Activated CD8-positive, alpha-beta T cell treated with anti-CD3 and anti-CD28 coated beads for 36 hours (primary cell): ENCODE results near the gene THADA. TPM values are rescaled to one million over a fixed set of nuclear protein-coding genes. Genes with fewer than 3 reads are reported as not detected.

Experiments used
- ATAC-seq: fragments of 200-7000 bp; cut with Tn5 transposase; one replicate; pipeline ENCODE4 v1.10.0; 2021; ENCODE audit warnings: mild to moderate bottlenecking, moderate library complexity
- CTCF ChIA-PET: fragments of 350-600 bp; sonication (Branson Sonifier 250); formaldehyde crosslinking; loops from one replicate; lab custom pipeline; 2021; ENCODE audit warnings: antibody characterized with exemption; lab: Charles Lee
- POLR2A ChIA-PET: fragments of 350-600 bp; sonication (Branson Sonifier 250); formaldehyde crosslinking; loops from one replicate; lab custom pipeline; 2021; ENCODE audit warnings: antibody characterized with exemption; lab: Charles Lee
- DNase-seq: peaks from one replicate; pipeline ENCODE4 v3.0.0-alpha.2; 2020
- H3K27ac Mint-ChIP-seq: one replicate; pipeline ENCODE4 v1.8.0; 2021; ENCODE audit warnings: mild to moderate bottlenecking, mixed read lengths
- H3K27me3 Mint-ChIP-seq: one replicate; pipeline ENCODE4 v1.8.0; 2021; ENCODE audit warnings: mixed read lengths
- H3K36me3 Mint-ChIP-seq: one replicate; pipeline ENCODE4 v1.8.0; 2021; ENCODE audit warnings: low read depth, mixed read lengths
- H3K4me1 Mint-ChIP-seq: one replicate; pipeline ENCODE4 v1.8.0; 2021; ENCODE audit warnings: low read depth, mixed read lengths
- H3K4me3 Mint-ChIP-seq: one replicate; pipeline ENCODE4 v1.8.0; 2021; ENCODE audit warnings: mild to moderate bottlenecking, moderate library complexity, mixed read lengths
- H3K9me3 Mint-ChIP-seq: one replicate; pipeline ENCODE4 v1.8.0; 2021; ENCODE audit warnings: mixed read lengths
- intact Hi-C: fragments of 100-400 bp; cut with micrococcal nuclease; formaldehyde crosslinking; loops from one replicate; pipeline ENCODE4 v1.10.0; 2022
- total RNA-seq, 2 experiments: library from RNA; stranded (reverse); gene quantifications; one replicate each; pipeline ENCODE4 v1.2.3, GENCODE V29; 2021
- TF ChIP-seq, protein P1 (sequence below): fragments of 200-600 bp; IDR thresholded peaks from one replicate; pipeline ENCODE4 v1.8.0; 2022; ENCODE audit warnings: antibody characterized with exemption, mild to moderate bottlenecking

The THADA gene
- total RNA-seq, 2 experiments from 2014 or later, result 31.3 to 31.6 TPM

GRCh38 chr2:43220760-43221123 lies 375.1 kb downstream of the THADA start:
- TF ChIP-seq, protein P1, sequence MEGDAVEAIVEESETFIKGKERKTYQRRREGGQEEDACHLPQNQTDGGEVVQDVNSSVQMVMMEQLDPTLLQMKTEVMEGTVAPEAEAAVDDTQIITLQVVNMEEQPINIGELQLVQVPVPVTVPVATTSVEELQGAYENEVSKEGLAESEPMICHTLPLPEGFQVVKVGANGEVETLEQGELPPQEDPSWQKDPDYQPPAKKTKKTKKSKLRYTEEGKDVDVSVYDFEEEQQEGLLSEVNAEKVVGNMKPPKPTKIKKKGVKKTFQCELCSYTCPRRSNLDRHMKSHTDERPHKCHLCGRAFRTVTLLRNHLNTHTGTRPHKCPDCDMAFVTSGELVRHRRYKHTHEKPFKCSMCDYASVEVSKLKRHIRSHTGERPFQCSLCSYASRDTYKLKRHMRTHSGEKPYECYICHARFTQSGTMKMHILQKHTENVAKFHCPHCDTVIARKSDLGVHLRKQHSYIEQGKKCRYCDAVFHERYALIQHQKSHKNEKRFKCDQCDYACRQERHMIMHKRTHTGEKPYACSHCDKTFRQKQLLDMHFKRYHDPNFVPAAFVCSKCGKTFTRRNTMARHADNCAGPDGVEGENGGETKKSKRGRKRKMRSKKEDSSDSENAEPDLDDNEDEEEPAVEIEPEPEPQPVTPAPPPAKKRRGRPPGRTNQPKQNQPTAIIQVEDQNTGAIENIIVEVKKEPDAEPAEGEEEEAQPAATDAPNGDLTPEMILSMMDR, result no peak
- intact Hi-C loops, result loop anchor here (1.0 to 10.0 kb wide), 3 partner anchors 25 to 246 kb away; no protein-coding TSS in a partner anchor

GRCh38 chr2:43220229-43220751 lies 375.5 kb downstream of the THADA start:
- peak; percentile 9 for ATAC-seq
- Mint-ChIP-seq H3K4me3 (peak overlapping the region; percentile 80), H3K36me3 (peaks cover 48% of the 10 kb centered on the region), H3K9me3 (no peaks in the 10 kb centered on the region), H3K27me3 (no peaks in the 10 kb centered on the region), H3K27ac (peak overlapping the region; percentile 95), H3K4me1 (peaks cover 44% of the 10 kb centered on the region)
- TF ChIP-seq, protein P1, result no peak
- ChIA-PET CTCF (interaction anchor here (0.9 to 19.3 kb wide), 8 partner anchors 9 to 87 kb away, joined by 3 to 647 read pairs (median 8); no protein-coding TSS in a partner anchor), POLR2A (interaction anchor here (0.5 to 14.1 kb wide), 14 partner anchors 8 to 320 kb away, joined by 3 to 549 read pairs (median 9); partner anchors contain the start of gene ZFP36L2)
- no peak for DNase-seq
- intact Hi-C loops, result loop anchor here (1.0 to 10.0 kb wide), 3 partner anchors 25 to 245 kb away; no protein-coding TSS in a partner anchor

More at GRCh38 chr2:43220760-43221123, 375.1 kb downstream of the THADA start:
- H3K27ac Mint-ChIP-seq, result peak overlapping the region; percentile 95
- ChIA-PET CTCF (interaction anchor here (0.9 to 19.3 kb wide), 8 partner anchors 8 to 264 kb away, joined by 3 to 647 read pairs (median 6); no protein-coding TSS in a partner anchor), POLR2A (interaction anchor here (0.5 to 14.1 kb wide), 11 partner anchors 7 to 320 kb away, joined by 3 to 549 read pairs (median 11); partner anchors contain the start of gene ZFP36L2)
- no peaks in the 10 kb centered on the region for H3K9me3 Mint-ChIP-seq
- peaks cover 52% of the 10 kb centered on the region for H3K36me3 Mint-ChIP-seq
- no peak for ATAC-seq
- H3K27me3 Mint-ChIP-seq, result no peaks in the 10 kb centered on the region
- DNase-seq, result no peak
- H3K4me3 Mint-ChIP-seq, result peak overlapping the region; percentile 80
- peaks cover 44% of the 10 kb centered on the region for H3K4me1 Mint-ChIP-seq

- ATAC-seq (peak; percentile 59), DNase-seq (peak; percentile 90)
- Mint-ChIP-seq H3K27me3 (no peaks in the 10 kb centered on the region), H3K9me3 (no peaks in the 10 kb centered on the region), H3K4me1 (peaks cover 44% of the 10 kb centered on the region), H3K36me3 (peaks cover 43% of the 10 kb centered on the region), H3K4me3 (peak overlapping the region; percentile 80), H3K27ac (peak overlapping the region; percentile 95)
- intact Hi-C loops, result loop anchor here (1.0 to 10.0 kb wide), 5 partner anchors 24 to 245 kb away; no protein-coding TSS in a partner anchor
- ChIA-PET CTCF (interaction anchor here (1.1 to 19.3 kb wide), 6 partner anchors 9 to 87 kb away, joined by 4 to 647 read pairs (median 11); no protein-coding TSS in a partner anchor), POLR2A (interaction anchor here (0.7 to 14.1 kb wide), 14 partner anchors 8 to 206 kb away, joined by 3 to 549 read pairs (median 9); partner anchors contain the start of gene ZFP36L2)
- TF ChIP-seq, protein P1, result no peak
Measured at GRCh38 chr2:43219383-43220228, 376.2 kb downstream of the THADA start.

- TF ChIP-seq, protein P1, result no peak
- ATAC-seq (peak; percentile 21), DNase-seq (peak; percentile 88)
- peak overlapping the region; percentile 95 for H3K27ac Mint-ChIP-seq
- peaks cover 44% of the 10 kb centered on the region for H3K4me1 Mint-ChIP-seq
- CTCF ChIA-PET, result interaction anchor here (0.8 to 19.3 kb wide), 13 partner anchors 8 to 266 kb away, joined by 3 to 647 read pairs (median 4); partner anchors contain the start of gene ZFP36L2
- H3K4me3 Mint-ChIP-seq, result peak overlapping the region; percentile 80
- no peaks in the 10 kb centered on the region for H3K9me3 Mint-ChIP-seq
- H3K27me3 Mint-ChIP-seq, result no peaks in the 10 kb centered on the region
- H3K36me3 Mint-ChIP-seq, result peaks cover 36% of the 10 kb centered on the region
- intact Hi-C loops, result loop anchor here (2.0 to 5.0 kb wide), 2 partner anchors 47 to 160 kb away; no protein-coding TSS in a partner anchor
- POLR2A ChIA-PET, result interaction anchor here (0.7 to 14.1 kb wide), 8 partner anchors 9 to 421 kb away, joined by 3 to 549 read pairs (median 18); partner anchors contain the start of gene ZFP36L2
Measured at GRCh38 chr2:43218702-43219382, 377.0 kb downstream of the THADA start.
